ENCODE data around the gene GATAD2B.
A peak's percentile ranks its signal among the peaks of the same experiment; 100 is the strongest.

The GATAD2B gene

GRCh38 chr1:153827168-153827964, 95.4 kb downstream of the GATAD2B start:
- no peak for DNase-seq

GRCh38 chr1:153818876-153819275, 103.9 kb downstream of the GATAD2B start:
- DNase-seq, result no peak

DNA sequence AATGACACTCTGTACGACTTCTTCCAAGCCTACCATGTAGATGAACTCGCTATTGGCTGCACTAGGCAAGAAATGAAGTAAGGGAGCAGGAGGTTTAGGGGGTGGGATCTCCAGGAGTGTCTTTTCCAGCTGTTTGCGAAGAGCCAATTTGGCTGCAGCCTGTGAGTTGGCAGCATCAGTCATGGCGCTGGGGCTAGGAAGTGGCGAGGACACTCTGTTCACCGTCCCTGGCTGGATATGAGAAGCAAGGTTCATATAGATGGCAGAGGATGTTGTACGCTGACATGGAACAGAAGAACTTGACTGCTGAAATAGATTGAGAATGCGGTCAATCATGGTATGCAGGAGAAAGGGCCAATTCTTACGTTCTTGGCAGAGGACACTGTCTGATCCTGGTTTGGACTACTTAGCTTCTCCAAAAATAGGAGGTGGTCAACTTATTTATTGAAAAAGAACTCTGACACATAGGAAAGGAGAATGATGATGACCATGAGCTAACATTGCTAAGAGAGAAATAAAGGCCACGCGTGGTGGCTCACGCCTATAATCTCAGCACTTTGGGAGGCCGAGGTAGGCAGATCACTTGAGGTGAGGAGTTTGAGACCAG, 106.4 kb downstream of the GATAD2B start:
- no peak for DNase-seq

GRCh38 chr1:153805886-153806719, 116.7 kb downstream of the GATAD2B start:
- no peak for DNase-seq

DNA sequence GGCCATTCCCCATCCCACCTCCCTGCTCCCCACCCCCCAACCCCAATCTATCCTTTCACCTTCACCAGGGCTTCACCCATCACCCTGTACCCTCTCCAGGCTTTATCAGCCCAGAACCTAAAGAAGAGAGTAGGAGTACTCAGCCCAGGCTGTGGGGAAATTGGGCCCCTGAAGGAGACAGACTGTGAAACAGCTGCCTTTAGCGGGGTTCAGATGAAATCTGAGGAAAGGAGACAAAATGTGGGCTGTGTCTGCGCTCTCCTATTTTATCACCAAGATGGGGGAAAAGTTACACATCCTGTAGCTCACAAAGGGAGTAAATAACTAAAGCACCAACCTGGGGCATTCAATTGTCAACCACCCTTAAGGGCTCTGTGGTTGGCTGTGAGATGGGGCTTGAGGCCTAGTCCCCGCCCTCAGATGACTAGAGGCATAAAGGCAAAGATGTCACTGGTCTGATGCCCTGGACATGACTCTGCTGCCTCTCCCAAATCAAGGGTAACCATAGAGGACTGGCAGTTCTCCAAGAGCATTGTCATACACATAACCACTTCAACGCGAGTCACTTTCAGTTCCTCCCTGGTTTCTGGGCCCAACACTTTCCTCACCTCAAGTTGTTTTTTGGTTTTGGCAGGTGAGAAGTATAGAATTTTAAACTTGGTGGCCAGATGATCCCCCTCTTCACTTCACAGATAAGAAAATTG, 117.6 kb downstream of the GATAD2B start:
- no peak for DNase-seq

- DNase-seq, result no peak
Measured at GRCh38 chr1:153804112-153804511, 118.7 kb downstream of the GATAD2B start.

DNA sequence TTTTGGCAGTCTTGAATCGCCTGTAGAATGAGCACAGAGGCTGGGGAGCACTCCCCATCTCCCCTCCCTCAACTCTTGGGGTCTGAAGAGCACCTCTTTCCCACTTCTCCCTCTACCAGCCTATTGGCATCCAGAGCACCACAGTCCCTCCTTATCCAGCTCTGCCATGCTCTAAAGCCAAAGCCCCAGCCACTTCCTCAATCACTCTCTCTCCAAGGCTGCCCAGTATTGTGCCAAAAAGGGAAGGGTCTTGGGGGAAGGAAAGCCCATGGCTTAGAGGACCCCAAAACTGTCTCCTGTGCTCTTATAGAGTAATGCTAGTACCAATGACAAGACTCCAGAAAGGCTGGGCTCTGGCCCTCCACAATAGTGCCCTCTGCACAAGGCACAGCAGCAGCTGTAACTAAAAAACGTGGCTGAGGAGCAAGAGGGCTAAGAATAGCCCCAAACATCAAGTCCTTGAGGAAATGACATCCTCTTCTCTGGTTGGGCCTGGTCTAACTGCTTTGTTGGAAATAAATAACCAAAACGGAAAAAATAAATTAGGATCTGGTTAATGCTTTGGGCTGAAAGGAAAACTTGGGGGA, 119.2 kb downstream of the GATAD2B start:
- no peak for DNase-seq

GRCh38 chr1:153801786-153802697, 120.7 kb downstream of the GATAD2B start:
- no peak for DNase-seq

GRCh38 chr1:153801028-153801625, 121.6 kb downstream of the GATAD2B start:
- no peak for DNase-seq

DNA sequence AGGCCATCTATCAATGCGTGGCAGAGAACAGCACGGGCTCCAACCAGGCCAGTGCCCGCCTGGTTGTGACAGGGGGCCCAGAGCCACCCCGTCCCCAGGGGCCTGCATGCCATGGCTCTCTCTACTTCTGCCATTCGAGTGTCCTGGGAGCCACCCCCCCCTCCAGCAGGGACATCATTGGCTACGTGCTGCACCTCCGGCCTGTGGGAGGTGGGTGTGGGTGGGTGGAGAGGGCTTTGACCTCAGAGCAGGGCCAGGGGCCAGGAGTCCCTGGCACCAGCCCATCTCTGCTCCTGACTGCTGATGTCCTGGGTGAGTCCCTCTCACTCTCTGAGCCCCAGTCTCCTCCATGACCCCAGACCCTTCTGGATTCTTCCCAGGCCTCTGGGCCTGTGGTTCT, 122.3 kb downstream of the GATAD2B start:
- DNase-seq, result no peak

GRCh38 chr1:153799566-153800465, 123.0 kb downstream of the GATAD2B start:
- no peak for DNase-seq

DNA sequence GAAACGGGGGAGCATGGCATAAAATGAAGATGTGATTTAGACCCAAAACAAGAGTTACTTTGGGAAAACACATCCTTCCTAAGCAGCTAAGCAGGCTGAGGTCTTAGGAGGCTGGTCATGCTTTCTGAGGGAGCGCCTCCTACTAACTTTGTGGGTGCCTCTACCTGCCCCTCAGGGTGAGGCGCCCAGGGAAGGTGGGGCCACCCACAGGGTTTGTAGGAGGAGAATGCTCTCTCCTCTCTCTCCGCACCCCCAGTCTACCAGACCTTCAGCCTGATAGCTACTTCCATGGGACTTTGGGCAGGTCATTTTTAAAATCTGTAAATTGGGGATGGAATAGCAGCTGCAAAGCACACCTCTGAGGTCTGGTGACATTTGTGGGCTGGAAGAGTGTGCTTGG, 123.8 kb downstream of the GATAD2B start:
- DNase-seq, result no peak

DNA sequence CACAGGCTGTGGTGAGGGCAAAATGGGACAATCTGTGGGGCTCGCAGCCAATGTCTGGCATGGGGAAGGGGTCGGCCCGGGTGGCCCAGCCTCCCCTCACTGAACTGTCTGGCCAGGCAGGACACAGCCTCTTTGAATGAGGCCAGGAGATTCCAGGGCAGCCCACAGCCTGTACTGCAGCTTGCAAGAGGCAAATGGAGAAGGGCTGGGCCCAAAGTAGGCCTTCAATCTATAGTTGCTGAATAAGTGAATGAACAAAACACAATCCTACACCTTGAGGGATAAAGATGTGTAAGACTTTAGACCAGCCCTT, 124.3 kb downstream of the GATAD2B start:
- DNase-seq, result no peak

DNA sequence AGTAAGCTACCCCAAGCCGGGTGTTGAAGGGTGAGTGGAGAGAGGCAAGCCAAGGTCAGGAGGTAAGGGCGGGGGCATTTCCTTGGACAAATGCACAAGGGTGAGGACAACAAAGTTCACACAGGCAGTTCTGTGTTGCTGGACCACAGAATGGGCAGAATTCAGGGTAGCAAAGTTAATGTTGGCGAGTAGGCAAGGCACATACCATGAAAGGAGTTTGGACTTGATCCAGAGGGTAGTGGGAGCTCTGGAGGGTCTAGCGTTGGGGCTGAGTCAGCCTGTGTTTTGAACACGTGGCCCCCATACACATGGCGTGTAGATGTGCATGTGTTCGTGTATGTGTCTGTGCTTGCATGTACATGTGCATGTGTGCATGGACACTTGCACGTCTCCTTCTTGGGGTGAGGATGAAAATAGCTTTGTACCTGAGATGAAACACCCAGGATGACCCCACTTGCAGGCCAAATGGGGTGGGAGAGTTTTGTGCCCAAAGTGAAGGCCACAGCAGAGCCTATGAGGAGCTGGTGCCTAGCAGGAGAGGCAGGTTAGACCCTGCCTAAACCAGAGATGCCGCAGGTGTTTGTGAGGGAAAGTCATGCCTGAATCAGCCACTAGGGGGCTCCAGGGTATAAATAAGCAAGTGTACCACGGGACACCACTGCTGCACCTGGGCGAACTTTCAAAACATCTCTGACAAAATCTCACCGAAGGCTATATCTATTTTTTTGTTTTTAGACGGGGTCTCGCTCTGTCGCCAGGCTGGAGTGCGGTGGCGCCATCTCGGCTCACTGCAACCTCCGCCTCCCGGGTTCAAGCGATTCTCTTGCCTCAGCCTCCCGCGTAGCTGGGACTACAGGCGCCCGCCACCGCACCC, 125.7 kb downstream of the GATAD2B start:
- DNase-seq, result peak; percentile 24 to 66

DNA sequence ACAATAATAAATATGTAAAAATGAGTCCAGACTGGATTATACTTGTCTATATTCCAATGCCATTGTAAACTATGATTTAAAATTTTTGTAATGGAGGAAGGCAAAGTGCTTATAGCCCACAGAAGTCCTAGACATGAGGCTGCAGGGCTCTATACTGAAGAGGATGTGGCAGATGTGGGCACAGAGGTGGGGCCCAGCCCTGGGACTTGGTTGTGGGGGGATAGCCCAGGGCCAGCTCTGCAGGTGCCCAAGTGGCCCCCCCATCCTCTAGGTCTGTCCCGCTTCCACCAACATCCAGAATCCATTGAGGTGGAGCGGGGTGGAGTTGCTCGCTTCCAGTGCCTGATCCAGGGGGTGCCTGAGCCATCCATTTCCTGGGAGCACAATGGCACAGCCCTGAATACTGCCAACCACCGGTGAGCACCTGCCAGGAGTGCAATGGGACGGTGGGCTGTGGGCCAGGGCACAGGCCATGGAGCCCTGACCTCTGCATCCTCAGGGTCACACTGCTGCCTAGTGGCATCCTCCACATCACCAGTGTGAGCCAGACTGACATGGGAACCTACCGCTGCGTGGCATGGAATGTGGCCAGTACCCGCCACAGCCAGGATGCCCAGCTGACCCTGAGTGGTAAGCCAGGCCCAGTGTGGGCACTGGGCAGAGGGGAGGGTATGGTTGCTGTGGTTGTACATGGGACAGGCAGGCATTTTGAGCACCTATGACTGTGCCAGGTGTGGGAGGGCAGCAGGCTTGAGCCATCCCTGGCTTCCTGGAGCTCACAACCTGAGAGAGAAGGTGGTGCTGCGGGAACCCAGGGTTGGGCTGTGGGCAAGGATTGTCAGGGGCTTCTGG, 126.6 kb downstream of the GATAD2B start:
- no peak for DNase-seq

GRCh38 chr1:153795330-153795837, 127.4 kb downstream of the GATAD2B start:
- peak; percentile 13 to 57 for DNase-seq

GRCh38 chr1:153794624-153795329, 128.0 kb downstream of the GATAD2B start:
- DNase-seq, result peak in 1 of 2 experiments; percentile 16

Measured in NCI-H524 (cell line).